Chondrocyte (in vitro differentiated cells): ENCODE data around the gene RGCC. TPM values are rescaled to one million over a fixed set of nuclear protein-coding genes. Genes with fewer than 3 reads are reported as not detected.

ENCODE experiments used
- DNase-seq: peaks from one replicate; pipeline ENCODE4 v3.0.0; 2021; ENCODE audit warnings: mixed read lengths, low spot score
- H3K27ac Mint-ChIP-seq: one replicate; pipeline ENCODE4 v1.8.0; 2021; ENCODE audit warnings: mild to moderate bottlenecking, moderate library complexity, mixed read lengths; ENCODE audit not compliant: unreplicated experiment
- H3K27me3 Mint-ChIP-seq: 2 replicates; pipeline ENCODE4 v1.8.0; 2021; ENCODE audit warnings: low read depth, mixed read lengths
- H3K36me3 Mint-ChIP-seq: 2 replicates; pipeline ENCODE4 v1.8.0; 2021; ENCODE audit warnings: low read depth, mixed read lengths
- H3K4me1 Mint-ChIP-seq: 2 replicates; pipeline ENCODE4 v1.8.0; 2021; ENCODE audit warnings: low read depth, mild to moderate bottlenecking, mixed read lengths
- H3K4me3 Mint-ChIP-seq: one replicate; pipeline ENCODE4 v1.8.0; 2021; ENCODE audit warnings: mild to moderate bottlenecking, moderate library complexity, mixed read lengths; ENCODE audit not compliant: unreplicated experiment
- H3K9me3 Mint-ChIP-seq: 2 replicates; pipeline ENCODE4 v1.8.0; 2021; ENCODE audit warnings: low read depth, mixed read lengths
- CTCF ChIP-seq: fragments of 200-600 bp; sonication (generic); IDR thresholded peaks from 2 replicates; pipeline ENCODE4 v1.5.0; 2021; ENCODE audit warnings: antibody characterized with exemption, mild to moderate bottlenecking, moderate library complexity
- total RNA-seq: library from RNA; stranded (reverse); gene quantifications from 3 replicates; pipeline ENCODE4 v1.2.1, GENCODE V29; 2021

The RGCC gene
- total RNA-seq, 1 donor from 2014 or later = not detected

GRCh38 chr13:41453620-41454019 is 3.7 kb upstream of the RGCC start:
- Mint-ChIP-seq H3K27ac (no peak overlapping the region), H3K36me3 (no peaks in the 10 kb centered on the region), H3K4me3 (no peak overlapping the region), H3K4me1 (peaks cover 4% of the 10 kb centered on the region), H3K9me3 (no peaks in the 10 kb centered on the region), H3K27me3 (peaks cover 21% of the 10 kb centered on the region)
- no peak for DNase-seq
- no peak for TF ChIP-seq CTCF

GRCh38 chr13:41454170-41454569 is 3.2 kb upstream of the RGCC start:
- H3K9me3 Mint-ChIP-seq = no peaks in the 10 kb centered on the region
- no peak overlapping the region for H3K4me3 Mint-ChIP-seq
- peaks cover 4% of the 10 kb centered on the region for H3K4me1 Mint-ChIP-seq
- no peak overlapping the region for H3K27ac Mint-ChIP-seq
- TF ChIP-seq CTCF = no peak
- H3K27me3 Mint-ChIP-seq = peaks cover 27% of the 10 kb centered on the region
- H3K36me3 Mint-ChIP-seq = no peaks in the 10 kb centered on the region
- DNase-seq = no peak

GRCh38 chr13:41455725-41456419 is 1.5 kb upstream of the RGCC start:
- peaks cover 37% of the 10 kb centered on the region for H3K27me3 Mint-ChIP-seq

DNA sequence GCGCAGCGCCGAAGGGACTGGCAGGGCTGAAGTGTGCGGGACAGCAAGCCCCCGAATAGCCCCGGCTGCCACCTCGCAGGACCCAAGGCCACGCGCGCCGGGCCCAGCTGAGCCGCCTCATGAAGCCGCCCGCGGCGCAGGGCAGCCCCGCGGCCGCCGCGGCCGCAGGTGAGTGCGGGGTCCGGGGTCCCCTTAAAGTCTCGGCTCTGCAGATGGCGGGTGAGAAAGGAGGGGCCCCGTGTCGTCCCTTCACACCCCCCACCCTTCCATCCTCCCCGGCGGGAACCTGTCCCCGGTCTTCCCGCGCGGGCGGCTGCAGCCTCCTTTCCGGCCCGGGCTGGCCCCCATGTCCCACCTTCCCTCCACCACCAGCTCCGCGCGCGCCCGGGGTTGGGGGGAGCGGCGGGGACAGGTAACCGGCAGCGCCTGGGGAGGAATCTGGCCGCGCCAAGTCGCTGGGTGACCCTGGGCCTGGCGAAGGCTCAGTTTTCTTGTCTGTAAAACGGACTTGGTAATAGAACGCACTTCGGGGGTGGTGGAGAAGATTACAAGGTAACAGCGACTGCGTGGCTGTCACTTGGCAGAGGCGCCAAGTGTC is 338 bp downstream of the RGCC start:
- Mint-ChIP-seq H3K36me3 (no peaks in the 10 kb centered on the region), H3K27ac (no peak overlapping the region), H3K4me3 (peak overlapping the region; percentile 59), H3K27me3 (peaks cover 35% of the 10 kb centered on the region), H3K4me1 (peaks cover 4% of the 10 kb centered on the region), H3K9me3 (no peaks in the 10 kb centered on the region)
- no peak for TF ChIP-seq CTCF
- no peak for DNase-seq

More at GRCh38 chr13:41455725-41456419, 1.5 kb upstream of the RGCC start:
- Mint-ChIP-seq H3K27ac (no peak overlapping the region), H3K36me3 (no peaks in the 10 kb centered on the region), H3K9me3 (no peaks in the 10 kb centered on the region), H3K4me3 (no peak overlapping the region), H3K4me1 (peaks cover 4% of the 10 kb centered on the region)
- TF ChIP-seq CTCF = no peak
- DNase-seq = no peak

DNA sequence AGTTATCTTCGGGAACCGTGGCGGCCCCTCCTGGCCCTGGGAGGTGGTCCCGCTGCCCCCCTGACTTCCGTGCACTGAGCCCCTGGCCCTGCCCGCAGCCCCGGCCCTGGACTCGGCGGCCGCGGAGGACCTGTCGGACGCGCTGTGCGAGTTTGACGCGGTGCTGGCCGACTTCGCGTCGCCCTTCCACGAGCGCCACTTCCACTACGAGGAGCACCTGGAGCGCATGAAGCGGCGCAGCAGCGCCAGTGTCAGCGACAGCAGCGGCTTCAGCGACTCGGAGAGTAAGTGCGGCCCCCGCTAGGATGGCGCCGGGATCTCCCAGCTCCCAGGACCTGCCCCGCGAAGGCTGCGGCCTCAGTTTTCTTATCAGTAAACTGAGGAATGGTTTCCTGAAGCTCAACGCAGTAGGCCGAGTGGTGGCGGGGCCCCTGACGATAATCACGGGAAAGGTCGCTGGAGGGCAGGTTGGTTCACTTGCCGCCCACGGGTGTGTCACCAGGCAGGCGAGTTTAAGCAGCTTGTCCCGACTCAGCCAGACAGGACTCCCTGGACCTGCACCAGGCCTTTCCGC is 924 bp downstream of the RGCC start:
- H3K9me3 Mint-ChIP-seq = no peaks in the 10 kb centered on the region

More for the DNA sequence above, 924 bp downstream of the RGCC start:
- Mint-ChIP-seq H3K4me3 (peak overlapping the region; percentile 59), H3K27me3 (peaks cover 35% of the 10 kb centered on the region), H3K36me3 (no peaks in the 10 kb centered on the region), H3K4me1 (peaks cover 4% of the 10 kb centered on the region), H3K27ac (no peak overlapping the region)
- DNase-seq = no peak
- TF ChIP-seq CTCF = no peak
